CD4-positive, CD25-positive, alpha-beta regulatory T cell (primary cell): ENCODE data around the gene RAPGEF5. TPM values are rescaled to one million over a fixed set of nuclear protein-coding genes. Genes with fewer than 3 reads are reported as not detected.
"Not testable (repeated sequence)": the region's sequence is repeated elsewhere in the genome, so short reads cannot be mapped to it uniquely, and the experiment has no call there.

Experiments used
- ATAC-seq, 2 donors: fragments of 150-1000 bp; cut with Tn5 transposase; one replicate each; pipeline ENCODE4 v1.10.0; 2021; ENCODE audit warnings: low read depth in 2 of 2, moderate number of reproducible peaks in 2 of 2, moderate library complexity in 1 of 2
- DNase-seq, 3 donors: peaks; one replicate each; pipeline versions ENCODE4 v3.0.0 to v3.0.0-alpha.2; 2012 to 2022; ENCODE audit warnings: mixed read lengths in 1 of 3
- H3K27ac ChIP-seq: one replicate; pipeline ENCODE4 v1.7.0; 2013; ENCODE audit warnings: mild to moderate bottlenecking, low read length; ENCODE audit not compliant: insufficient read depth, poor library complexity, severe bottlenecking
- H3K27me3 ChIP-seq: one replicate; pipeline ENCODE4 v1.7.0; 2013; ENCODE audit warnings: low read length; ENCODE audit not compliant: control insufficient read depth, insufficient read depth
- H3K36me3 ChIP-seq: one replicate; pipeline ENCODE4 v1.7.0; 2013; ENCODE audit warnings: mild to moderate bottlenecking, low read length, moderate library complexity; ENCODE audit not compliant: control insufficient read depth, insufficient read depth
- H3K4me1 ChIP-seq: 2 replicates; pipeline ENCODE4 v1.7.0; 2013; ENCODE audit warnings: mild to moderate bottlenecking, low read length; ENCODE audit not compliant: insufficient read depth, control insufficient read depth, poor library complexity, severe bottlenecking
- H3K4me3 ChIP-seq: one replicate; pipeline ENCODE4 v1.7.0; 2013; ENCODE audit warnings: low read depth, mild to moderate bottlenecking, low read length, moderate library complexity
- H3K9me3 ChIP-seq, 2 experiments: 1 replicate in 1 of 2; 2 replicates in 1 of 2; pipeline ENCODE4 v1.7.0; 2013; ENCODE audit warnings: low read length in 2 of 2, mild to moderate bottlenecking in 1 of 2, moderate library complexity in 1 of 2; ENCODE audit not compliant: control insufficient read depth in 2 of 2
- H3K27ac Mint-ChIP-seq, 3 donors: one replicate each; pipeline ENCODE4 v1.8.0; 2020 to 2022; ENCODE audit warnings: mild to moderate bottlenecking in 3 of 3, mixed read lengths in 3 of 3, moderate library complexity in 2 of 3
- H3K27me3 Mint-ChIP-seq: one replicate; pipeline ENCODE4 v1.8.0; 2022; ENCODE audit warnings: mild to moderate bottlenecking, mixed read lengths
- H3K36me3 Mint-ChIP-seq: one replicate; pipeline ENCODE4 v1.8.0; 2020; ENCODE audit warnings: mixed read lengths
- H3K4me1 Mint-ChIP-seq, 4 donors: one replicate each; pipeline ENCODE4 v1.8.0; 2020 to 2022; ENCODE audit warnings: mixed read lengths in 4 of 4, mild to moderate bottlenecking in 1 of 4
- H3K4me3 Mint-ChIP-seq, 4 donors: one replicate each; pipeline ENCODE4 v1.8.0; 2020 to 2022; ENCODE audit warnings: mild to moderate bottlenecking in 4 of 4, mixed read lengths in 4 of 4, moderate library complexity in 3 of 4
- H3K9me3 Mint-ChIP-seq, 7 donors: one replicate each; pipeline ENCODE4 v1.8.0; 2020 to 2022; ENCODE audit warnings: mixed read lengths in 7 of 7, mild to moderate bottlenecking in 3 of 7, moderate library complexity in 2 of 7
- polyA plus RNA-seq, 4 donors: library from polyadenylated mRNA; unstranded; fragments of 300-500 nt; fragmentation: Illumina TruSeq; gene quantifications; one replicate each; pipeline ENCODE4 v1.2.3, GENCODE V29; 2021
- total RNA-seq: library from RNA; stranded (reverse); gene quantifications from one replicate; pipeline ENCODE4 v1.2.3, GENCODE V29; 2022

The RAPGEF5 gene
- total and polyA plus RNA-seq, 5 donors from 2014 or later, result not detected

DNA sequence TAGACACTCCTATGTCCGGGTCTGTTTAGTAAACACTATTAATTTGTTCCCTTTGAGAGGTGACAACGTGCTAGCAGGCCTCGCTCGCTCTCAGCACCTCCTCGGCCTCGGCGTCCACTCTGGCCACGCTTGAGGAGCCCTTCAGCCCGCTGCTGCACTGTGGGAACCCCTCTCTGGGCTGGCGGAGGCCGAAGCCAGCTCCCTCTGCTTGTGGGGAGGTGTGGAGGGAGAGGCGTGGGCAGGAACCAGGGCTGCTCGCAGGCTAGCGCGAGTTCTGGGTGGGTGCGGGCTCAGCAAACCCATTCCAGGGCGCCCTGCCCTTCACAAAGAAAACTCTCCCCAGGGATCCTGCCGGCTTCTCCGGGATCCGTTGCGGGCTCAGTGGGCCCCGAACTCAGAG lies 266.8 kb downstream of the RAPGEF5 start:
- H3K36me3 ChIP-seq, result no peaks in the 10 kb centered on the region
- peaks cover 2% of the 10 kb centered on the region for H3K27me3 ChIP-seq
- H3K4me3 ChIP-seq, result no peak overlapping the region
- no peak for DNase-seq
- H3K4me3 Mint-ChIP-seq, result no peak overlapping the region
- no peak overlapping the region for H3K27ac Mint-ChIP-seq
- H3K4me1 Mint-ChIP-seq, result no peaks in the 10 kb centered on the region
- H3K9me3 ChIP-seq, result no peaks in the 10 kb centered on the region
- H3K27me3 Mint-ChIP-seq, result no peaks in the 10 kb centered on the region
- no peak for ATAC-seq
- no peaks in the 10 kb centered on the region for H3K36me3 Mint-ChIP-seq
- H3K27ac ChIP-seq, result no peak overlapping the region
- peaks cover 0 to 2% (median 0%) of the 10 kb centered on the region in 7 donors for H3K9me3 Mint-ChIP-seq
- H3K4me1 ChIP-seq, result no peaks in the 10 kb centered on the region

GRCh38 chr7:22088827-22089226 lies 268.1 kb downstream of the RAPGEF5 start:
- no peaks in the 10 kb centered on the region for H3K36me3 Mint-ChIP-seq
- Histone ChIP-seq H3K27ac (no peak overlapping the region), H3K36me3 (no peaks in the 10 kb centered on the region), H3K4me1 (no peaks in the 10 kb centered on the region), H3K4me3 (no peak overlapping the region), H3K9me3 (no peaks in the 10 kb centered on the region), H3K27me3 (peaks cover 2% of the 10 kb centered on the region)
- no peak overlapping the region for H3K27ac Mint-ChIP-seq
- ATAC-seq, result no peak
- DNase-seq, result no peak
- no peaks in the 10 kb centered on the region for H3K9me3 Mint-ChIP-seq
- H3K4me1 Mint-ChIP-seq, result peaks cover 0 to 2% (median under 1%) of the 10 kb centered on the region in 4 donors
- peaks cover 4% of the 10 kb centered on the region for H3K27me3 Mint-ChIP-seq
- H3K4me3 Mint-ChIP-seq, result no peak overlapping the region

DNA sequence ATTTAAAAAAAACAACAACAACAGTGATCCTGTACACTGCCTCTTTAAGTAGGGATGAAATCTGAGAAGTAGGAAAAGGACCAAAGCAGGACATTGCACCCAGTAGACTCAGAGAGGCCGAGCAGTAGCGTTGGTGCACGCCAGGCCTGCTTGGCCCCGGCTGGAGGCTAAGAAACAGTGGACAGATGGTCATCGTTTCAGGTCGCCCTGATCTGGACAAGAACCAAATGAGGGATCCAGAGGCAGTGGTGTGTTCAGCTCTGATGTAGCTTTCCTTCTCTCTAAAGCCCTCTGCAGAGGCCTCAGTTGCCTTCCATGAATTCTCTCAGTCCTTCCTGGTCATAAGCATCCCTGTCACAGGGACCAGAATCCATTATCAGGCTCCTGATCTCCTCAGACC lies 269.1 kb downstream of the RAPGEF5 start:
- no peaks in the 10 kb centered on the region for H3K36me3 Mint-ChIP-seq
- H3K4me3 ChIP-seq, result no peak overlapping the region
- DNase-seq, result no peak
- no peak overlapping the region for H3K4me3 Mint-ChIP-seq
- no peak overlapping the region for H3K27ac Mint-ChIP-seq
- H3K4me1 Mint-ChIP-seq, result peaks cover 0 to 7% (median 3%) of the 10 kb centered on the region in 4 donors
- H3K36me3 ChIP-seq, result no peaks in the 10 kb centered on the region
- peaks cover 2% of the 10 kb centered on the region for H3K27me3 ChIP-seq
- no peak for ATAC-seq
- H3K27ac ChIP-seq, result no peak overlapping the region
- H3K9me3 Mint-ChIP-seq, result no peaks in the 10 kb centered on the region
- H3K4me1 ChIP-seq, result peaks cover 7% of the 10 kb centered on the region
- H3K9me3 ChIP-seq, result no peaks in the 10 kb centered on the region
- peaks cover 10% of the 10 kb centered on the region for H3K27me3 Mint-ChIP-seq

- H3K9me3 ChIP-seq, result no peaks in the 10 kb centered on the region
- Mint-ChIP-seq H3K4me3 (peak overlapping the region; percentile 53 to 89 (median 84)), H3K27ac (peak overlapping the region in 1 of 3 donors; percentile 27), H3K9me3 (peaks cover 0 to 4% (median 0%) of the 10 kb centered on the region in 7 donors), H3K4me1 (peaks cover 0 to 20% (median 11%) of the 10 kb centered on the region in 4 donors), H3K36me3 (no peaks in the 10 kb centered on the region), H3K27me3 (peaks cover 32% of the 10 kb centered on the region)
- H3K27ac ChIP-seq, result no peak overlapping the region
- ATAC-seq, result no peak
- peaks cover 17% of the 10 kb centered on the region for H3K27me3 ChIP-seq
- DNase-seq, result no peak
- peak overlapping the region; percentile 57 for H3K4me3 ChIP-seq
- no peaks in the 10 kb centered on the region for H3K36me3 ChIP-seq
- H3K4me1 ChIP-seq, result peaks cover 15% of the 10 kb centered on the region
These were observed 273.2 kb downstream of the RAPGEF5 start for GRCh38 chr7:22083704-22084240.

- H3K36me3 Mint-ChIP-seq, result no peaks in the 10 kb centered on the region
- H3K4me1 ChIP-seq, result peaks cover 15% of the 10 kb centered on the region
- H3K4me3 Mint-ChIP-seq, result peak overlapping the region; percentile 53 to 92 (median 88)
- H3K27me3 Mint-ChIP-seq, result peaks cover 39% of the 10 kb centered on the region
- no peaks in the 10 kb centered on the region for H3K36me3 ChIP-seq
- peaks cover 15% of the 10 kb centered on the region for H3K27me3 ChIP-seq
- no peaks in the 10 kb centered on the region for H3K9me3 ChIP-seq
- H3K9me3 Mint-ChIP-seq, result peaks cover 0 to 4% (median under 1%) of the 10 kb centered on the region in 7 donors
- peak overlapping the region in 1 of 3 donors; percentile 27 for H3K27ac Mint-ChIP-seq
- H3K4me3 ChIP-seq, result peak overlapping the region; percentile 57
- H3K4me1 Mint-ChIP-seq, result peaks cover 0 to 20% (median 11%) of the 10 kb centered on the region in 4 donors
- no peak overlapping the region for H3K27ac ChIP-seq
- peak; percentile 89 to 91 for ATAC-seq
- peak; percentile 41 to 71 (median 61) for DNase-seq
These were observed 273.9 kb downstream of the RAPGEF5 start for GRCh38 chr7:22082886-22083703.

DNA sequence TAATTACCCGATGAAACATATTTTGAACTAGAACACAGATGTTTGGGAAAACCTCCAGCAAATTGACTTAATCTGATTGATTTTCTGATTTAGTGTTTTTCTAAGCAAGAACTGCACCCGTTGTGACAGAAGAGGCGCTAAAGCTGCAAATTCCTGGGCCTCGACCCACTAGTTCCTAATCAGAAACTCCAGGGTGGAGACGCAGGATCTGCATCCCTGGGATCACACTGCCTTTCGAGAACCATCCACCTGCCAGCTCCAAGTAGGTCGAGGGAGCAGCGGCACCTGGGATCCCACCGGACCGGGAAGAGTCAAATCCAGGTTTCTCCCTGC lies 274.4 kb downstream of the RAPGEF5 start:
- Histone ChIP-seq H3K4me1 (peaks cover 15% of the 10 kb centered on the region), H3K9me3 (no peaks in the 10 kb centered on the region), H3K4me3 (no peak overlapping the region), H3K36me3 (no peaks in the 10 kb centered on the region), H3K27me3 (peaks cover 15% of the 10 kb centered on the region), H3K27ac (no peak overlapping the region)
- peak overlapping the region; percentile 53 to 92 (median 88) for H3K4me3 Mint-ChIP-seq
- H3K36me3 Mint-ChIP-seq, result no peaks in the 10 kb centered on the region
- ATAC-seq, result no peak
- peaks cover 42% of the 10 kb centered on the region for H3K27me3 Mint-ChIP-seq
- peak overlapping the region in 1 of 3 donors; percentile 51 for H3K27ac Mint-ChIP-seq
- H3K9me3 Mint-ChIP-seq, result peaks cover 0 to 4% (median 2%) of the 10 kb centered on the region in 7 donors
- H3K4me1 Mint-ChIP-seq, result peaks cover 0 to 20% (median 11%) of the 10 kb centered on the region in 4 donors
- DNase-seq, result peak in 1 of 3 donors; percentile 2

DNA sequence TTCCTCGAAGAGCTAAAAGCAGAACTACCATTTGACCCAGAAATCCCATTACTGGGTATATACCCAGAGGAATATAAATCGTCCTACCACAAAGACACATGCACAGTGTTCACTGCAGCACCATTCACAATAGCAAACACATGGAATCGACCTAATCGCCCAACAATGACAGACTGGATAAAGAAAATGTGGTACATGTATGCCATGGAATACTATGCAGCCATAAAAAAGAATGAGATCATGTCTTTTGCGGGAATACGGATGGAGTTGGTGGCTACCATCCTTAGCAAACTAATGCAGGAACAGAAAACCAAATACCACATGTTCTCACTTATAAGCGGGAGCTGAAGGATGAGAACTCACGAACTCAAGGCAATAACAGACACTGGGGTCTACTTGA lies 276.7 kb downstream of the RAPGEF5 start:
- not testable (repeated sequence) for H3K27ac Mint-ChIP-seq, H3K9me3 Mint-ChIP-seq, H3K36me3 Mint-ChIP-seq, DNase-seq, H3K4me3 ChIP-seq, H3K27ac ChIP-seq, ATAC-seq, H3K9me3 ChIP-seq, H3K36me3 ChIP-seq
- Histone ChIP-seq H3K4me1 (peaks cover 15% of the 10 kb centered on the region), H3K27me3 (peaks cover 17% of the 10 kb centered on the region)
- Mint-ChIP-seq H3K4me1 (peaks cover 0 to 20% (median 11%) of the 10 kb centered on the region in 4 donors), H3K4me3 (peak overlapping the region in 1 of 4 donors; percentile 68), H3K27me3 (peaks cover 42% of the 10 kb centered on the region)
